ENCODE results near the gene HMGCL.
"Not testable (repeated sequence)": the region's sequence is repeated elsewhere in the genome, so short reads cannot be mapped to it uniquely, and the experiment has no call there.

HMGCL gene

GRCh38 chr1:23798662-23799142 is 26.5 kb downstream of the HMGCL start:
- DNase-seq (ENCODE audit: low read depth in 2 of 2) = no peak

GRCh38 chr1:23797478-23798448 is 27.5 kb downstream of the HMGCL start:
- no peak for DNase-seq (ENCODE audit: low read depth in 2 of 2)

GRCh38 chr1:23796466-23797271 is 28.6 kb downstream of the HMGCL start:
- DNase-seq (ENCODE audit: low read depth in 2 of 2) = no peak

GRCh38 chr1:23795676-23796465 is 29.4 kb downstream of the HMGCL start:
- no peak for DNase-seq (ENCODE audit: low read depth in 2 of 2)

GRCh38 chr1:23794732-23795182 is 30.5 kb downstream of the HMGCL start:
- not testable (repeated sequence) for DNase-seq (ENCODE audit: low read depth in 2 of 2)

- DNase-seq (ENCODE audit: low read depth in 2 of 2) = no peak
These were observed 31.1 kb downstream of the HMGCL start for GRCh38 chr1:23793861-23794731.

- DNase-seq (ENCODE audit: low read depth in 2 of 2) = no peak
These were observed 32.0 kb downstream of the HMGCL start for GRCh38 chr1:23793018-23793781.

GRCh38 chr1:23792151-23792945 is 32.9 kb downstream of the HMGCL start:
- DNase-seq (ENCODE audit: low read depth in 2 of 2) = no peak

GRCh38 chr1:23791516-23792047 is 33.6 kb downstream of the HMGCL start:
- DNase-seq (ENCODE audit: low read depth in 2 of 2) = no peak

GRCh38 chr1:23790696-23791515 is 34.3 kb downstream of the HMGCL start, which contains the start of gene LYPLA2:
Gene LYPLA2 (plus strand): TSS chr1:23791145. CDS start chr1:23792683, 1,538 bp downstream.
- DNase-seq (ENCODE audit: low read depth in 2 of 2) = peak; percentile 65 to 72

GRCh38 chr1:23788695-23789094 is 36.5 kb downstream of the HMGCL start:
- DNase-seq (ENCODE audit: low read depth in 2 of 2) = no peak

GRCh38 chr1:23787701-23788100 is 37.5 kb downstream of the HMGCL start:
- no peak for DNase-seq (ENCODE audit: low read depth in 2 of 2)

GRCh38 chr1:23784846-23785245 is 40.4 kb downstream of the HMGCL start:
- DNase-seq (ENCODE audit: low read depth in 2 of 2) = no peak

GRCh38 chr1:23783141-23783540 is 42.1 kb downstream of the HMGCL start:
- not testable (repeated sequence) for DNase-seq (ENCODE audit: low read depth in 2 of 2)

GRCh38 chr1:23779826-23780371 is 45.3 kb downstream of the HMGCL start:
- no peak for DNase-seq (ENCODE audit: low read depth in 2 of 2)

GRCh38 chr1:23777979-23778814 is 47.0 kb downstream of the HMGCL start, which contains the start of gene PITHD1:
Gene PITHD1 (plus strand): TSS chr1:23778418. CDS start chr1:23778516, 98 bp downstream.
- peak; percentile 56 to 65 for DNase-seq (ENCODE audit: low read depth in 2 of 2)
